GM18873 (cell line): Measurements from ENCODE around the gene SLC1A2.

Experiments
- ATAC-seq: cut with Tn5 transposase; IDR thresholded peaks from one replicate; pipeline ENCODE4 v1.9.1; 2021; ENCODE audit warnings: mild to moderate bottlenecking, moderate library complexity, moderate number of reproducible peaks; ENCODE audit not compliant: unreplicated experiment, low FRiP score

Gene SLC1A2

DNA sequence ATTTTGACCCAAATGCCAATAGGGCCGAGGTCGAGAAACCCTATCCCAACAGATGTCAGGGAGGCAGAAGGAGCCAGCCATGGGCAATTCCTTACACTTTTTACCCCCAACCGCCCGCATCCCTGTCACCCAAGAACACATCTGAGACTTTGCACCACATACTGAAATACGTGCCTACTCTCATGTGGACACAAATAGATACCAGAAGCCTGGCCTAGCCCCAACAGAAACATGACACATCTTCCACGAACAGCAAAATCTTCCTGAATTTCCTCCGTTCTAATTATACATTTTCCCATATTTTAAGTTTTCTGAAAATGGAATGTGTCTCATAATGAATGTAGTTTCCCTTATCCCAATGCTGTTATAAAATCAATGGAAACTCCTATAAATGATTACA is 64.7 kb downstream of the SLC1A2 start:
- ATAC-seq, result no peak

DNA sequence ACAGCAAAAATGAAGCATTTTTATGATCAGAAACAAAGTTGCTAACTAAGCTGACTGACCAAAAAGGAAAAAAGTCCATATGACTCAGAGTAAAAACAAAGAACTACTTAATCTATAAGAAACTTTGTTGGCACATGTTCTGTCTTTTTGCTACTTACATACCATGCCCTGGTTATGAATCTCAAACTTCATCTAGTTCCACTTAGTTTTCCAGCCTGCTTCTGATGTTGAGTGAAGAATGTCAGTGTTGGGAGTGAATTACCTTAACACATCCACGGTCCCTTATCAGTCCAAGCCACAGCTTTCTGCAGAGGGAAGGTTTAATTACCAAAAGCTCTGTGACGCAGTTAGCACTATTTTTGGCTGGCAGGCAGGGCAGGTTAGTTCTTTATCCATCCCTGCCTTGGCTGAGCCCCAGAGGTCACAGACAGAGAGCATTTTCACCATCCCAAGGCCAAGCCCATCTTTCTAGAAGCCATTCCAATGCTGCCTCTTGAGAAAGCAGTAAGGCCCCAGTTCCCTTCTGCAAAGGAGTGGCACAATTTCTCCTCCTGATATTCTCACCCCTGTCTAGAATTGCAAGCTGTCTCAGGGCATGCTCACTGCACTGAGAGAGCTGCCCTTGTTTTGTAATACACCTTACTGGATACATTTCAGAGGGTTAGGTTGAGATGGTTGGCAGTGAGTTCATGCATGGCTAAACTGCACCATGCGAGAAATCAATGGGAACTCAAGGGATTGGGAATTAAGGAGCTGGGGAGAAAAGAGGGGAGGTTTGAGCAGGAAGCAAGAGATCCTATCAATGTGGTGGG is 67.1 kb downstream of the SLC1A2 start:
- ATAC-seq, result no peak

DNA sequence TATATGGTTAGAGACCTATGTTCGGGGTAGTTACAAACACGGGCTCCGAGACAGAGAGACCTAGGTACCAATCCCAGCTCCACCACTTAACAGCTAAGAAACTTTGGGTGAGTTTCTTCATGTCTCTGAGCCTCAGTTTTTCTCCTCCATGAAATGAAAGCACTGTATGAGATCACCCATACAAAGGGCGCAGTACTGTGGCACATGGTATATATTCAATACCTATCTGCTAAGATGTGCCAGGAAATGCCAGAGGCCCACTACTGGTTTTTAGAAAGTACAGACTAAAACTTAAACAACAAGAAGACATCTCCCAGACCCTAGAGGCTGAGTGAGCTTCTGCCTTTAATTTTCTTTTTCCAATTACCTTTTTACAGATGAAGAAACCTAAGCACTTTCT is 69.5 kb downstream of the SLC1A2 start:
- no peak for ATAC-seq

DNA sequence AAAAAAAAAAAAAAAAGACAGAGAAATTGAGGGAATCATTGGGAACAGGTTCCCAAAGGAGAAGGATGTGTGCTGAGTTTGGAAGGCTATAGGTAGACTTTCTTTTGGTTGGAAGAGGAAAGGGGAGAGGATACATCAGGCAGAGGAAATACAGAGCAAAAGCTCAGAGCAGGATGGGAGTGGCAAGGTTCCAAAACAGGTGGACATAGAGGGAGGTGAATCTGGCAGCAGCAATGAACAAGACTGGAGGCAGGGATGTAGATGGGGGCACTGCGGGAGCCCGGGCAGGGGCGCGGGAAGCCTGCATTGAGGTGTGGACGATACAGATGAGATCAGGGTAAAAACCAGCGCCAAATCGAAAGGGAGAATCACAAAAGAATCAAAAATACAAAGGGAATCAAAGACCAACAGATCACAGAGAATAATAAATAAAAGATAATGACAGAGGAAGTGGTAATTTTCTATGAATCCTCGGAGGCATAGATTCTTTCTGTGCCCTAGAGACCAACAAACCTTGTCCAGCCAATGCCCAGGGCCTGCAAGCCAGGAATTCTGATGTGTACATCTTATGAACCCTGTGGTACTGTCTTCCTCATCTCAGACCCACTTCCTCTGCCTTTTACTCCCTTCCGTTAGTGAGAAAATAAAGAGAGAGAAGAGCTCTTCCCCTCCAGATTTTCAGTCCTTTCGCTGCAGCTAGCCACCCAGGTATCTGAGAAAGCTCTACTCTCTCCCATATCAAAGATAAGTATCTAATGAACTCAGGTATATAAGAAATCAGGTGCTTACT is 70.3 kb downstream of the SLC1A2 start:
- ATAC-seq, result no peak

- ATAC-seq, result no peak
These were observed 71.4 kb downstream of the SLC1A2 start for GRCh38 chr11:35347921-35348331.

GRCh38 chr11:35347173-35347878 is 72.0 kb downstream of the SLC1A2 start:
- no peak for ATAC-seq

GRCh38 chr11:35346472-35347156 is 72.7 kb downstream of the SLC1A2 start:
- ATAC-seq, result no peak

DNA sequence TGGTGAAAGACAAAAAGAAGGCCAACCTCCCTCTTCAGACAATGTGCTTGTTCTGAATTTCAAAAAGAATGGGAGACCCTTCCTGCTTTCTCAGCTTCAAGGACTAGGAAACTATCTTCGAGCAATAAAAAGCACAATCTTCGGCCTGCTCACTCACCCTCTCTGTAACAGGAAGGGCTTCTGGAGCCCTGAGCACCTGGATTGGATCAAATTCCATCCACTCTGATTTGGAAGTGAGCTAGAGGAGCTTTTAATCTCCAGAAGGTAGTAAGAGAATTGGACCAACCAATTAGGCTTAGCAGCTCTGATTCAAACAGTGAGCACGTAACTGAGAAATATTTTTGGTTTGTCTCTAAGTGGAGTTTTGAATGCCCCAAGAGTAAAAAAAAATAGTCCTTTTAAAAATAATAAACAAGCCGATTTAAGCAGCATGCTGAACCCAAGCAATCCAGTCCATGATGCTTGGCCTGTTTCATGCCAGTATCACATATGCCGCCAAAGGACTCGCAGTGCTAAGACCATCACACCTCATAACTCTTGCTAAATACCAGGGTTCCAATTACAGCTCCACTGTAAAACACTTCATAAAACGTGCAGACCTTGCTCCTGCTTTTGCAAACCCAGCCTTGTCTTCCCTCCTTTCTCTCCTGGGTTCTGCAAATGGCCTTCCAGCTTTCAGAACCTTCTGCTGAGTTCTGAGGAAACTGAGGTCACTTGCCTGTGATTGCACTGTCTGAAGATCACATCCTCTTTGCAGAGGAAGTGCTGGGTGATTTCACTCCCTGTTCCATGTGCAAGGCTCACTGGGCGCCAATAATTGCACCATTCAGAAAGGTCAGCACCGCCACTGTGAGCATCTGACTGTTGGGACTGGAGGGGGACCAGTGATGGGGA is 74.4 kb downstream of the SLC1A2 start:
- ATAC-seq, result no peak

- peak; percentile 65 for ATAC-seq
These were observed 76.2 kb downstream of the SLC1A2 start for GRCh38 chr11:35343033-35343598.

- ATAC-seq, result no peak
These were observed 78.6 kb downstream of the SLC1A2 start for GRCh38 chr11:35340715-35341114.

DNA sequence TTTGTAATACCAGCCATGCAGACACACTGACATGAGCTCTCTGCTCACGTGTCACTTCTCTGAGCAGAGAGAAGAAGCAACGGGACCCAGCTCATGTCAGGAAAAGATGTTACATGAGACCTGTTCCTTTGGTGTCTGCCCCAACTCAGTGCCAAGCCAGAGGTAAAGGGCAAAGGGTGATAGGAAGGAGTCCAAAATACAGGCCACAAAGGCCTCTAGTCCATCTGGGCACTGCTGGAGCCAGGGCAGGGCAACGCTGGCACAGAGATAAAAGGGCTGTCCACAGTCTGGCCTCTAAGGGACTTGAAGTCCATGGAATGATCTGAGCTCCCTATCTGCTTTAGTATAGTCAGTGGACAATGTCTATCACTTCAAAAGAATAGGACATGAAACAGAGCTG is 79.3 kb downstream of the SLC1A2 start:
- ATAC-seq, result no peak

DNA sequence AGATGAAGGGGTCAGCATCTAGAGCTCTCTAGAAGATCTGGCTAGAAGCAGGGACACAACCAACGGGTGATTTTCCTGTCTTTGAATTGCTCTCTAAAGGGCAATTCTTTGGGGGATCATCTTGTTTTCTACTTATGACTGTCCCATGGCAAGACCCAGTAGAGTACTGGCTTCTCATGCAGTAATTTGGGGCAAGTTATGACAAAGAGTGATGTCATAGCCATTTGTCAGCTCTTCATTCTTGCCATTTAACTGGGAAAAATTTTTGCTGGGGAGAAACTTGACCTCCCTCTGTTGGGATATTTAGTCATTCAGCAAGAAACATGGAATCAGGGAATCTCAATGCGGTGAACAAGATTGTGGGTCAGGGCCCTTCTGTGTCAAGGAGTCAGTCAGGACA is 80.4 kb downstream of the SLC1A2 start:
- ATAC-seq, result no peak

DNA sequence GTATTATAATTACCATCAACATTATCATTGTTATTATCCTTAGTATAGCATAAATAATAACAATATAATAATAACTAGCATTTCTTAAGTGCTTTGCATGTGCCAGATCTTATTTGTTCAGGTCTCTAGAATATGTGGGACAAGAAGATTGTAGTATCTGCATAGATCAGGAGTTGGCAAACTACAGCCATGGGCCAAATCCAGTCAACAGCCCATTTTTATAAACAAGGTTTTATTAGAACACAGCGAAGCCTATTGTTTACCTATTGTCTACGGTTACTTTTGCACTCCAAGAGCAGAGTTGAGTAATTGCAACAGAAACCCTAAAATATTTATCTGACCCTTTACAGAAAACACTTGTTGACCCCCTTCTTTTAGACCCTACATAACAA is 81.4 kb downstream of the SLC1A2 start:
- no peak for ATAC-seq

DNA sequence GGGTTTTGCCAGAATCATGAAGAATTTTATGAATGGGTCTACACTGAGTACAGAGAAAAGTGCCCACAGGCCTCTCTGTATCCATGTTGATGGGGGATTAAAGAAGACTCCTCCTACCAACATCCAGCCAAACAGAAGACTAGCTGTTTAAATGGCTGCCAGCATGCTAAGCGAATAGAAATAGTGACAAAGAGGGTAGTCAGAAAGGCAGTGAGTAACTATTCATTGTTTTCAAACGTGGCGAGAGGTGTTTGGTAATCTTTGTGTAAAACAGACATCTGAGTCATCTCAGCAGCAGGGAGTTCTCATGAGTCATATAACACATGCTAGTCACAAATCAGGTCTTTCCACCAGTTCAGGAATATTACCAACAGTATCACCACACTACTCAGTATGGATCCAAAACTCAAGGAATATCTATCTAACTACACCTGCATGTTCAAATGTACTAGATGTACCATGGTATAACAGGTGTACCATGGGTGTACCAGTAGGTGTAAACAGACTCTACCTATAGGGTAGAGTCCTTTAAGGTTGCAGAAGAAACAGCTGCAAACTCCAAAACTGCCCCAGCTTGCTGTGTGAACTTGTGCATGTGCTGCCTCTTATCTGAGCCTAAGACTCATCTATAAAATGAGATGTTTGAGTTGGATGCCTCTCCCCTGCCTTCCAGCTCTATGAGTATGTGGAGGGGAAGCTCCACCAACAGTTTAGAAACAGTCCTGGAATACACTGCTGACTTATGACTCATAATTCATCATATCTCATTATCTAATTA is 82.0 kb downstream of the SLC1A2 start:
- ATAC-seq, result no peak

- no peak for ATAC-seq
These were observed 82.6 kb downstream of the SLC1A2 start for GRCh38 chr11:35336726-35337125.

- ATAC-seq, result no peak
These were observed 84.1 kb downstream of the SLC1A2 start for GRCh38 chr11:35335226-35335625.

DNA sequence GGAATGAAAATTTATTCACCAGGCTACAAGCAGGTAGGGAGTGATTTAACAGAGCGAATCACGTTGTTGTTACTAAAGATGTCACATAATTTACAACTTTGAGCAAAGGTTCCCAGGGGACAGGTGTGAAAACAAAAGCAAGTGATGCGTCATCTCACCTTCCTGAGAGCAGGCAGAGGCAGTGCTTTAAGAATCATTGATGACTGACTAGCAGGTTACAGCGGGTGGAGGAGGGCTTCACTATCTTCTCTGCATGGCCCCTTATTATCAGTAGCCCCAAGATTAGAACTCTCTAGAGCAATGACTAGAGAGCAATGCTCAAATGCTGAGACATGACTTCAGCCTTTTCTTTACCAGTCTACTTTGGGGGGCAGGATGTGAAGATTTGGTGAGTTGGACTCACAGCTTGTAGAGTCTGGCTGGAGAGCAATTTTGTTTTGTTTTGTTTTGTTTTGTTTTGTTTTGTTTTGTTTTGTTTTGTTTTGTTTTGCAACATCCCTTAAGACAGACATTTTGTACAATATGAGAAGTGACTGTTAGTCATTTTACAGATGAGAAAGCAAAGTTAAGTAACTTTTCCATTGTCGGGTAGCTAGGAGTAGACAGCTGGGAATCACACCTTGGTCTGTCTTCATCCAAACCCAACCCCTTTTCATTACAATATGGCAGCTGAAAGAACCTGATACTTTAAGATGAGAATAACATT is 84.8 kb downstream of the SLC1A2 start:
- peak; percentile 77 for ATAC-seq

GRCh38 chr11:35332524-35332923 is 86.8 kb downstream of the SLC1A2 start:
- no peak for ATAC-seq
